Endodermal cell (in vitro differentiated cells): ENCODE results near the gene SLC4A4. TPM values are rescaled to one million over a fixed set of nuclear protein-coding genes. Genes with fewer than 3 reads are reported as not detected.

Experiments
- DNase-seq: peaks from one replicate; pipeline ENCODE4 v3.0.0-alpha.2; 2017
- H3K27ac ChIP-seq: 2 replicates; pipeline ENCODE4 v1.5.1; 2013; ENCODE audit warnings: mild to moderate bottlenecking, low read depth, low read length, moderate library complexity
- H3K27me3 ChIP-seq: 2 replicates; pipeline ENCODE4 v1.6.1; 2013; ENCODE audit warnings: mild to moderate bottlenecking, low read length, moderate library complexity; ENCODE audit not compliant: insufficient read depth, control insufficient read depth, poor library complexity, severe bottlenecking
- H3K36me3 ChIP-seq: 2 replicates; pipeline ENCODE4 v1.7.0; 2013; ENCODE audit warnings: mild to moderate bottlenecking, low read length, moderate library complexity; ENCODE audit not compliant: control insufficient read depth, insufficient read depth
- H3K4me1 ChIP-seq: one replicate; pipeline ENCODE4 v1.7.0; 2013; ENCODE audit warnings: low read length; ENCODE audit not compliant: control insufficient read depth, insufficient read depth
- H3K4me3 ChIP-seq: 2 replicates; pipeline ENCODE4 v1.5.1; 2013; ENCODE audit warnings: mild to moderate bottlenecking, low read length, moderate library complexity
- H3K9ac ChIP-seq: 2 replicates; pipeline ENCODE4 v1.6.1; 2013; ENCODE audit warnings: mild to moderate bottlenecking, low read length, moderate library complexity; ENCODE audit not compliant: poor library complexity, severe bottlenecking; ENCODE audit errors: extremely low read depth
- H3K9me3 ChIP-seq: 2 replicates; pipeline ENCODE4 v1.6.1; 2013; ENCODE audit warnings: mild to moderate bottlenecking, low read length, moderate library complexity; ENCODE audit not compliant: control insufficient read depth
- H3K27ac Mint-ChIP-seq: 2 replicates; pipeline ENCODE4 v1.8.0; 2020; ENCODE audit warnings: mixed read lengths
- H3K27me3 Mint-ChIP-seq: 2 replicates; pipeline ENCODE4 v1.8.0; 2021; ENCODE audit warnings: mild to moderate bottlenecking, mixed read lengths; ENCODE audit not compliant: insufficient read depth
- H3K36me3 Mint-ChIP-seq: 2 replicates; pipeline ENCODE4 v1.8.0; 2020; ENCODE audit warnings: low read depth, mixed read lengths
- H3K4me1 Mint-ChIP-seq: 2 replicates; pipeline ENCODE4 v1.8.0; 2020; ENCODE audit warnings: mixed read lengths
- H3K4me3 Mint-ChIP-seq: 2 replicates; pipeline ENCODE4 v1.8.0; 2020; ENCODE audit warnings: mild to moderate bottlenecking, moderate library complexity, mixed read lengths
- H3K9me3 Mint-ChIP-seq: 2 replicates; pipeline ENCODE4 v1.8.0; 2020; ENCODE audit warnings: mild to moderate bottlenecking, mixed read lengths
- WGBS, 2 experiments: methylation state at CpG; one replicate each; pipeline versions ENCODE4 v1.1.5 to v1.1.7; 2013; ENCODE audit warnings: missing lambda C conversion rate in 2 of 2, mixed read lengths in 1 of 2; ENCODE audit not compliant: insufficient coverage in 1 of 2, insufficient read length in 1 of 2; 5-methylcytosine and 5-hydroxymethylcytosine counted together
- total RNA-seq, 2 donors: library from RNA; stranded (reverse); fragmentation: NEBNext Ultra II Directional in 1 of 2; extraction: Animal tissue kit (Norgen Biotek cat#: 25700) in 1 of 2; gene quantifications; 2 replicates in 1 of 2; 3 replicates in 1 of 2; pipeline ENCODE4 v1.2.1, GENCODE V29; 2021
- TF ChIP-seq, protein P1 (sequence below): fragments of 200-600 bp; sonication (generic); conservative IDR thresholded peaks from 2 replicates; pipeline ENCODE4 v1.5.0; 2021; ENCODE audit warnings: antibody characterized with exemption, mild to moderate bottlenecking

Gene SLC4A4
- total RNA-seq, 2 donors from 2014 or later, result 3.3 to 3.8 TPM

- Histone ChIP-seq H3K4me1 (peaks cover 8% of the 10 kb centered on the region), H3K4me3 (no peak overlapping the region), H3K27ac (peak overlapping the region; percentile 65), H3K9ac (no peak overlapping the region), H3K27me3 (no peaks in the 10 kb centered on the region), H3K9me3 (no peaks in the 10 kb centered on the region), H3K36me3 (no peaks in the 10 kb centered on the region)
- no peaks in the 10 kb centered on the region for H3K27me3 Mint-ChIP-seq
- TF ChIP-seq, protein P1, sequence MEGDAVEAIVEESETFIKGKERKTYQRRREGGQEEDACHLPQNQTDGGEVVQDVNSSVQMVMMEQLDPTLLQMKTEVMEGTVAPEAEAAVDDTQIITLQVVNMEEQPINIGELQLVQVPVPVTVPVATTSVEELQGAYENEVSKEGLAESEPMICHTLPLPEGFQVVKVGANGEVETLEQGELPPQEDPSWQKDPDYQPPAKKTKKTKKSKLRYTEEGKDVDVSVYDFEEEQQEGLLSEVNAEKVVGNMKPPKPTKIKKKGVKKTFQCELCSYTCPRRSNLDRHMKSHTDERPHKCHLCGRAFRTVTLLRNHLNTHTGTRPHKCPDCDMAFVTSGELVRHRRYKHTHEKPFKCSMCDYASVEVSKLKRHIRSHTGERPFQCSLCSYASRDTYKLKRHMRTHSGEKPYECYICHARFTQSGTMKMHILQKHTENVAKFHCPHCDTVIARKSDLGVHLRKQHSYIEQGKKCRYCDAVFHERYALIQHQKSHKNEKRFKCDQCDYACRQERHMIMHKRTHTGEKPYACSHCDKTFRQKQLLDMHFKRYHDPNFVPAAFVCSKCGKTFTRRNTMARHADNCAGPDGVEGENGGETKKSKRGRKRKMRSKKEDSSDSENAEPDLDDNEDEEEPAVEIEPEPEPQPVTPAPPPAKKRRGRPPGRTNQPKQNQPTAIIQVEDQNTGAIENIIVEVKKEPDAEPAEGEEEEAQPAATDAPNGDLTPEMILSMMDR, result no peak
- no peak overlapping the region for H3K4me3 Mint-ChIP-seq
- no peaks in the 10 kb centered on the region for H3K9me3 Mint-ChIP-seq
- peaks cover 6% of the 10 kb centered on the region for H3K4me1 Mint-ChIP-seq
- H3K27ac Mint-ChIP-seq, result no peak overlapping the region
- no peaks in the 10 kb centered on the region for H3K36me3 Mint-ChIP-seq
- WGBS, 2 experiments, result 40 to 81% methylated on average over 3 to 4 of the region's 4 CpGs
- DNase-seq, result no peak
Observed at GRCh38 chr4:71487344-71487920, 148.6 kb downstream of the SLC4A4 start.

- WGBS, 2 experiments, result 76 to 82% methylated on average over 1 of the region's 1 CpG
- Histone ChIP-seq H3K27me3 (no peaks in the 10 kb centered on the region), H3K9ac (no peak overlapping the region), H3K36me3 (no peaks in the 10 kb centered on the region), H3K4me3 (no peak overlapping the region), H3K9me3 (no peaks in the 10 kb centered on the region), H3K27ac (no peak overlapping the region), H3K4me1 (peaks cover 7% of the 10 kb centered on the region)
- DNase-seq, result no peak
- no peaks in the 10 kb centered on the region for H3K9me3 Mint-ChIP-seq
- no peaks in the 10 kb centered on the region for H3K27me3 Mint-ChIP-seq
- H3K27ac Mint-ChIP-seq, result no peak overlapping the region
- TF ChIP-seq, protein P1, result peak; percentile 65
- H3K4me3 Mint-ChIP-seq, result no peak overlapping the region
- no peaks in the 10 kb centered on the region for H3K36me3 Mint-ChIP-seq
- peaks cover 2% of the 10 kb centered on the region for H3K4me1 Mint-ChIP-seq
Observed at GRCh38 chr4:71494539-71494938, 155.7 kb downstream of the SLC4A4 start.

- TF ChIP-seq, protein P1, result no peak
- H3K36me3 Mint-ChIP-seq, result no peaks in the 10 kb centered on the region
- no peak for DNase-seq
- no peak overlapping the region for H3K27ac ChIP-seq
- H3K4me3 Mint-ChIP-seq, result no peak overlapping the region
- no peaks in the 10 kb centered on the region for H3K27me3 ChIP-seq
- H3K36me3 ChIP-seq, result no peaks in the 10 kb centered on the region
- H3K4me3 ChIP-seq, result no peak overlapping the region
- H3K27ac Mint-ChIP-seq, result no peak overlapping the region
- no peaks in the 10 kb centered on the region for H3K4me1 ChIP-seq
- no peaks in the 10 kb centered on the region for H3K9me3 Mint-ChIP-seq
- H3K27me3 Mint-ChIP-seq, result no peaks in the 10 kb centered on the region
- no peaks in the 10 kb centered on the region for H3K9me3 ChIP-seq
- no peak overlapping the region for H3K9ac ChIP-seq
- no peaks in the 10 kb centered on the region for H3K4me1 Mint-ChIP-seq
Observed at GRCh38 chr4:71495454-71495853, 156.6 kb downstream of the SLC4A4 start.
